ENCODE measurements around the gene GRIA4. TPM values are rescaled to one million over a fixed set of nuclear protein-coding genes. Genes with fewer than 3 reads are reported as not detected.

Gene GRIA4
- total RNA-seq, 1 donor from 2014 or later = 13.6 TPM

DNA sequence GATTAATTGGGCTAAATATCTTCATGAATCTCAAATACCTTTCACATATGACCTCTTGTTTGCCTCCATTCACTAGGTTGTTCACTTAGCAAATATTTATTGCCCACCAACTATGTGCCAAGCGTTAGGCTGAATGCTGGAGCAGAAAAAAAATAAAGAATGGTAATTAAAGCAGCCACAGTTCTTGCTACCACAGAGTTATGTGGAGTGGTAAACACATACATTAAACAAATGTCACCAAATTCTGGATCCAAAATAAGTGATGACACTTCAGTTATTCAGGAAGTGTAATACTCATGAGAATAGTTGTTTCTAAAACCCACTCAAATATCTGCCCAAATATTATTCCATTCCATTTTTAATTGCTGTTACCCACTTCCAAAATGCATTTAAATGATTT, 128.4 kb downstream of the GRIA4 start:
- Mint-ChIP-seq H3K4me3 (ENCODE audit: unreplicated experiment) (no peak overlapping the region), H3K27ac (ENCODE audit: unreplicated experiment) (no peak overlapping the region)
- TF ChIP-seq, protein P1, sequence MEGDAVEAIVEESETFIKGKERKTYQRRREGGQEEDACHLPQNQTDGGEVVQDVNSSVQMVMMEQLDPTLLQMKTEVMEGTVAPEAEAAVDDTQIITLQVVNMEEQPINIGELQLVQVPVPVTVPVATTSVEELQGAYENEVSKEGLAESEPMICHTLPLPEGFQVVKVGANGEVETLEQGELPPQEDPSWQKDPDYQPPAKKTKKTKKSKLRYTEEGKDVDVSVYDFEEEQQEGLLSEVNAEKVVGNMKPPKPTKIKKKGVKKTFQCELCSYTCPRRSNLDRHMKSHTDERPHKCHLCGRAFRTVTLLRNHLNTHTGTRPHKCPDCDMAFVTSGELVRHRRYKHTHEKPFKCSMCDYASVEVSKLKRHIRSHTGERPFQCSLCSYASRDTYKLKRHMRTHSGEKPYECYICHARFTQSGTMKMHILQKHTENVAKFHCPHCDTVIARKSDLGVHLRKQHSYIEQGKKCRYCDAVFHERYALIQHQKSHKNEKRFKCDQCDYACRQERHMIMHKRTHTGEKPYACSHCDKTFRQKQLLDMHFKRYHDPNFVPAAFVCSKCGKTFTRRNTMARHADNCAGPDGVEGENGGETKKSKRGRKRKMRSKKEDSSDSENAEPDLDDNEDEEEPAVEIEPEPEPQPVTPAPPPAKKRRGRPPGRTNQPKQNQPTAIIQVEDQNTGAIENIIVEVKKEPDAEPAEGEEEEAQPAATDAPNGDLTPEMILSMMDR (IDR thresholded peaks at IDR 0.05; ENCODE audit: partially characterized antibody, unreplicated experiment) = no peak

DNA sequence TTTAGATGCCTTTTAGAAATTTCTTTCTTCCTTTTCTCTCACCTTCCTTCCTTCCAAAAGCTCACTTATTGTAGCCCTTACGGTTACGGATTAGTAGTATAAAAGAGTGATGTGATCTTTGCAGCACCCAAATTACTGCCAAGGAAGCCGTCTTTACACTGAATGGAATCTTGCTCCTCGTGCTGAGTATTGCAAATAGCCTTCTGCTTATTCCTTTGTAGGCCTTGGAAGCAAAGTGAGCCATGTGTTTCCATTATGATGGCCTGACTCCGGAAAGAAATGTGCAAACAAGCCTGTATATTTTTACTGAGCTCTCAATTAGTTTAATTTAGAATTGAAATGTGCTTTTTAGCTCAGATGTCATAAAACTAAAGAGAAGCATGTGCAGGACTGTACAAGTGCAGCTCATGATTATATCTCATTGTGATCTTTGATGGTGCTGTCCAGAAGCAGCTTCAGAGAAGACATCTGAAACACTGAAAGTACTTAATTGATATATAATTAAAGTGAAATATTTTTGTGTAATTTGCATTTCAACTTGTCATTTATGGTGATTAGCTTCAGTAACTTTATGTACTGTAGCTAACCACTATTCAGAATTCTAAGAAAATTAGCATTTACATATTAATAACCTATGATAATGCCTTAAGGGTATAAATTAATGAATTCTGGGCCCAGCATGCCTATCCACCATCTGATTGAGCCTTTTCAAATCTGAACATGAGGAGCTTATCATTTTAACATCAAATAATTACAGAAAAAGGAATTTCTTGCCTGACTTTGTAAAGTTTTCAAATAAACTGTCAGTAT, 129.3 kb downstream of the GRIA4 start:
- H3K27me3 Mint-ChIP-seq (ENCODE audit: unreplicated experiment) = no peaks in the 10 kb centered on the region
- DNase-seq = no peak
- no peaks in the 10 kb centered on the region for H3K36me3 Mint-ChIP-seq (ENCODE audit: unreplicated experiment)
- TF ChIP-seq, protein P1 (IDR thresholded peaks at IDR 0.05; ENCODE audit: partially characterized antibody, unreplicated experiment) = no peak
- no peak overlapping the region for H3K27ac Mint-ChIP-seq (ENCODE audit: unreplicated experiment)
- H3K4me3 Mint-ChIP-seq (ENCODE audit: unreplicated experiment) = no peak overlapping the region
- no peaks in the 10 kb centered on the region for H3K4me1 Mint-ChIP-seq (ENCODE audit: low read depth, unreplicated experiment)
- no peaks in the 10 kb centered on the region for H3K9me3 Mint-ChIP-seq (ENCODE audit: unreplicated experiment)

More for the DNA sequence above, 128.4 kb downstream of the GRIA4 start:
- Mint-ChIP-seq H3K4me1 (ENCODE audit: low read depth, unreplicated experiment) (no peaks in the 10 kb centered on the region), H3K27me3 (ENCODE audit: unreplicated experiment) (no peaks in the 10 kb centered on the region), H3K9me3 (ENCODE audit: unreplicated experiment) (no peaks in the 10 kb centered on the region), H3K36me3 (ENCODE audit: unreplicated experiment) (no peaks in the 10 kb centered on the region)
- no peak for DNase-seq

DNA sequence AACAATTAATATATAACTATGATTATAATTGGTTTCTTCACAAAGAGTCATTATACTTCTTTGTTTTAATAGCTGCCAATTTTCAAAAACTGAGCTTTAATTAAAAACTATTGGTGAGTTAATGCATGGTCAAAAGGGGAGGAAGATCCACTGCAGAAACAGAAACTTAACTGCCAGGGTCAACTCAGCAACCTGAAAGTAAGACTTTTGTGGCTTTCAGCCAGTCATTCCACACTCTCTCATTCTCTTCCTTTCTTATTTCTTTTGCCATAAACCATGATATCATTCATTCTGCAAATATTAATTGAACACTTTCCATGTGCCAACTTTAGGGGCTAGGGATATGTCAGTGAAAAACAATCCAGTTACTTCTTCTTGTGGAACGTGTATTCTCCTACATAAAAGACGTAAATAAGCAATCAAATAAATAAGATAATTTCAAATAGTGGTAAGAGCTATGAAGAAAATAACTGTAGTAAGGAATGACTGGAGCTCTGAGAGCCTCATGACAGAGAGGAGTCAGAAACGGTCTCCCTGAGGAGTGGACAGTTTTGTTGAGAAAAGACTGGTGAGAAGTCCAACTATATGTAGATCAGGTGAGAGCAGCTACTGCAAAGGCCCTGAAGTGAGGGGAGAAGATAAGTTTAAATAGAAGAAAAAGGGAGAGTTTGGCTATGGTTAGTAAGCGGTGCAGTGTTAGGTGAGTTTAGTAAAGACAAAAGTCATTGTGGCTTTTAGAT, 130.5 kb downstream of the GRIA4 start:
- no peak for DNase-seq
- no peaks in the 10 kb centered on the region for H3K36me3 Mint-ChIP-seq (ENCODE audit: unreplicated experiment)
- TF ChIP-seq, protein P1 (IDR thresholded peaks at IDR 0.05; ENCODE audit: partially characterized antibody, unreplicated experiment) = no peak
- no peaks in the 10 kb centered on the region for H3K4me1 Mint-ChIP-seq (ENCODE audit: low read depth, unreplicated experiment)
- no peak overlapping the region for H3K4me3 Mint-ChIP-seq (ENCODE audit: unreplicated experiment)
- H3K27ac Mint-ChIP-seq (ENCODE audit: unreplicated experiment) = no peak overlapping the region
- no peaks in the 10 kb centered on the region for H3K9me3 Mint-ChIP-seq (ENCODE audit: unreplicated experiment)
- H3K27me3 Mint-ChIP-seq (ENCODE audit: unreplicated experiment) = no peaks in the 10 kb centered on the region

DNA sequence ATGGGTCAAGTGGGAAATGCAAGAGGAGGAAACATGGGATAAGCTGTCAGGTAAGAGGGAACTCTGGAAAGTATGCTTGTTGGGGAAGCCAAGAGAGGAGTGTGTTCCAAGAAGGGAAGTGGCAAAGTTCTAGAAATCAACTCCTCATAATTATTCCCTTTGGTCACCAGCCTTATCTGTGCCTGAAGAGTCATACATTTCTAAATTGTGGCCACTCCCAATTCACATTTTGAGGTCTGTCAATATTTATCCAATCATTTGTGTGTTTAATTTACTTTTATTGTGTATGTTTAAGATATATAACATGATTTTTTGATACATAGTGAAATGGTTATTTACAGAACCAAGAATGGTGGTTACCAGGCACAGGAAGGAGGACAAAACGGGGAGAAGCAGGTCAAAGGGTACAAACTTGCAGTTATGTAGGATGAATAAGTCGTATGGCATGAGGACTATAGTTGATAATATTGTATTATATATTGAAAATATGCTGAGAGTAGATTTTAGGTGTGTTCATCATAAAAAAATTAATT, 131.7 kb downstream of the GRIA4 start:
- Mint-ChIP-seq H3K27ac (ENCODE audit: unreplicated experiment) (no peak overlapping the region), H3K9me3 (ENCODE audit: unreplicated experiment) (no peaks in the 10 kb centered on the region), H3K27me3 (ENCODE audit: unreplicated experiment) (no peaks in the 10 kb centered on the region), H3K4me1 (ENCODE audit: low read depth, unreplicated experiment) (no peaks in the 10 kb centered on the region), H3K4me3 (ENCODE audit: unreplicated experiment) (no peak overlapping the region), H3K36me3 (ENCODE audit: unreplicated experiment) (no peaks in the 10 kb centered on the region)
- TF ChIP-seq, protein P1 (IDR thresholded peaks at IDR 0.05; ENCODE audit: partially characterized antibody, unreplicated experiment) = no peak
- no peak for DNase-seq
